ENCODE results near the gene RP9.
A peak's percentile ranks its signal among the peaks of the same experiment; 100 is the strongest.
"Not testable (repeated sequence)": the region's sequence is repeated elsewhere in the genome, so short reads cannot be mapped to it uniquely, and the experiment has no call there.

The RP9 gene

GRCh38 chr7:33100770-33101169 lies 8.4 kb downstream of the RP9 start:
- DNase-seq = no peak

- no peak for DNase-seq
Measured at GRCh38 chr7:33099154-33099940, 9.9 kb downstream of the RP9 start.

- DNase-seq = not testable (repeated sequence)
Measured at GRCh38 chr7:33094745-33095275, 14.4 kb downstream of the RP9 start.

GRCh38 chr7:33093266-33093665 lies 15.9 kb downstream of the RP9 start:
- DNase-seq = no peak

GRCh38 chr7:33091641-33092191 lies 17.5 kb downstream of the RP9 start:
- DNase-seq = no peak

- no peak for DNase-seq
Measured at GRCh38 chr7:33091111-33091531, 18.1 kb downstream of the RP9 start.

GRCh38 chr7:33089142-33089541 lies 20.1 kb downstream of the RP9 start:
- no peak for DNase-seq

GRCh38 chr7:33087858-33088257 lies 21.3 kb downstream of the RP9 start:
- DNase-seq = no peak

GRCh38 chr7:33087356-33087755 lies 21.8 kb downstream of the RP9 start:
- no peak for DNase-seq

GRCh38 chr7:33079763-33080690 lies 29.2 kb downstream of the RP9 start:
- no peak for DNase-seq

GRCh38 chr7:33079096-33079495 lies 30.1 kb downstream of the RP9 start:
- DNase-seq = no peak

GRCh38 chr7:33076737-33077136 lies 32.5 kb downstream of the RP9 start:
- DNase-seq = no peak

- DNase-seq = no peak
Measured at GRCh38 chr7:33075818-33076518, 33.2 kb downstream of the RP9 start.

- DNase-seq = no peak
Measured at GRCh38 chr7:33073243-33073642, 36.0 kb downstream of the RP9 start.

- peak; percentile 73 for DNase-seq
Measured at GRCh38 chr7:33072471-33072870, 36.7 kb downstream of the RP9 start.

GRCh38 chr7:33070831-33071230 lies 38.4 kb downstream of the RP9 start:
- no peak for DNase-seq

GRCh38 chr7:33070277-33070676 lies 38.9 kb downstream of the RP9 start:
- DNase-seq = no peak

- DNase-seq = no peak
Measured at GRCh38 chr7:33067921-33068320, 41.3 kb downstream of the RP9 start.

- no peak for DNase-seq
Measured at GRCh38 chr7:33066771-33067170, 42.4 kb downstream of the RP9 start.

GRCh38 chr7:33065981-33066380 lies 43.2 kb downstream of the RP9 start:
- DNase-seq = no peak

GRCh38 chr7:33062782-33063443 lies 46.3 kb downstream of the RP9 start:
- DNase-seq = peak; percentile 96
